GM15510 (cell line): ENCODE measurements around the gene ARHGAP32.

Experiments
- POLR2A ChIP-seq: IDR thresholded peaks from 3 replicates; pipeline ENCODE4 v1.6.1; 2011; ENCODE audit warnings: borderline replicate concordance; ENCODE audit not compliant: insufficient read length; ENCODE audit errors: extremely low read depth

The ARHGAP32 gene

DNA sequence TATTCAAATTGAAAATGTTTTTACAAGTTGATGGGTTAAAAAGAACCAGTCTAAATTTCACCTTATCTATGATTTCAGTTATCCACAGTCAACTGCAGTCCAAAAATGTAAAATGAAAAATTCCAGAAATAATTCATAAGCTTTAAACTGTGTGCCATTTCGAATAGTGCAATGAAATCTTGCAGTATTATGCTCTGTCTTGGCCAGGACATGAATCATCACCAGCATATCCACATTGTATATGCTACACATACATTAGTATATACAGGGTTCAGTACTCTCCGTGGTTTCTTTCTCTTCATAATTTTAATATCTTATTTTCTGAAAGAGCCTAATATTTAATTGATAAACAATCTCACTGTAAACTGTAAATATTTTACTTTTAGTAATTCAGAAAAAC, 45.9 kb downstream of the ARHGAP32 start:
- no peak for TF ChIP-seq POLR2A

DNA sequence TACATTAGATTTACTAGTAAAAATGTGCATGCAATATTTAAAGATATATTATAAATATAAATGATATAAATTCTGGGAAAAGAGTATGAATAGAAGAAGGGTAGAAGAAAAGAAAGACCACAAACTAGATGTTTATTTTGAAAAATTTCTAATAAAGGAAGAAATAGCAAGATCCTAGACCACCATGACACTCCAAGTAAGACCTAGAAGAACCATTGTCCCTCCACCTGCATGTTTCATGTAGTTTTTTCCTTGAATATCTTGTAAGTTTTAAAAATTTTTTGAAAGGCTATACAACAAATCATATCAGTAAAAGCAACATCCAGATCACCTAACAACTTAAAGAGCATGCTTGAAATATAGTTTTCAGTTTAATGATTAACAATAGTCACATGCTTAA, 46.8 kb downstream of the ARHGAP32 start:
- no peak for TF ChIP-seq POLR2A

GRCh38 chr11:129144256-129144655, 47.9 kb downstream of the ARHGAP32 start:
- no peak for TF ChIP-seq POLR2A

- no peak for TF ChIP-seq POLR2A
These were observed 48.8 kb downstream of the ARHGAP32 start for GRCh38 chr11:129143335-129143734.

DNA sequence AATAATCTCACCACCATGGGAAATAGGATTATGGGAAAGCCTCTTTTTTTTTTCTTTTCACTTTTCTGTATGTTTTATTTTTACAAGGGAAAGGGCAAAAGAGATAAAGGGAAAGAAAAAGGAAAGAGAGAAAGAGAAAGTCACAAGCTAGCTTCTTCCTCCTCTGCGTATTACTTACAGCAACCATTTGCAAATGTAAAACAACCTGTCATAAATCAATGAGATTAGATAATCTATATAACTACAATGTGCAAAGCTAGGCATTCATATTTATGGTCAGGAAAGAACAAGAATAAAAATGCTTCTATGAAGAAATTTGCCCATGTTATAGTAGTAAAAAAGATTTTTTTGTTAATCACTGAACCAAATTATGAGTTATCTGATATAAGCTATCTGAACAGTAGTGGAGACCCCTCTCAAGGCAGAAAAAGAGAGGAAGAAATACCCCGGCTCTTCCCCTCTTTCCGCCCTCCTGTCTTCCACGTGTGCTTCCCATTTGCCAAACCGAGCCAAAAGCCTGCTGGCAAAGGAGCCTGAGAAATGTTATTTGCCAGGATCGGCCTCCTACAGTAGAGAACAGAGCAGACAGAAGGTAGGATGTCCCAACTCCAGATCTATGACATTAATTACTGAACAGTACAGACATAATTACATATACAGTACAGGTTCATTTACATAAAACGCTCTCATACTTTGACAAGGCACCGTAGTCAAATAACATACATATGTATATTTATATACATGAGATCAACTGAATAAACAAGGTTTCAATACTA, 50.2 kb downstream of the ARHGAP32 start:
- TF ChIP-seq POLR2A = no peak

- no peak for TF ChIP-seq POLR2A
These were observed 60.8 kb downstream of the ARHGAP32 start for GRCh38 chr11:129131316-129131715.

- TF ChIP-seq POLR2A = no peak
These were observed 73.1 kb downstream of the ARHGAP32 start for GRCh38 chr11:129119036-129119435.

DNA sequence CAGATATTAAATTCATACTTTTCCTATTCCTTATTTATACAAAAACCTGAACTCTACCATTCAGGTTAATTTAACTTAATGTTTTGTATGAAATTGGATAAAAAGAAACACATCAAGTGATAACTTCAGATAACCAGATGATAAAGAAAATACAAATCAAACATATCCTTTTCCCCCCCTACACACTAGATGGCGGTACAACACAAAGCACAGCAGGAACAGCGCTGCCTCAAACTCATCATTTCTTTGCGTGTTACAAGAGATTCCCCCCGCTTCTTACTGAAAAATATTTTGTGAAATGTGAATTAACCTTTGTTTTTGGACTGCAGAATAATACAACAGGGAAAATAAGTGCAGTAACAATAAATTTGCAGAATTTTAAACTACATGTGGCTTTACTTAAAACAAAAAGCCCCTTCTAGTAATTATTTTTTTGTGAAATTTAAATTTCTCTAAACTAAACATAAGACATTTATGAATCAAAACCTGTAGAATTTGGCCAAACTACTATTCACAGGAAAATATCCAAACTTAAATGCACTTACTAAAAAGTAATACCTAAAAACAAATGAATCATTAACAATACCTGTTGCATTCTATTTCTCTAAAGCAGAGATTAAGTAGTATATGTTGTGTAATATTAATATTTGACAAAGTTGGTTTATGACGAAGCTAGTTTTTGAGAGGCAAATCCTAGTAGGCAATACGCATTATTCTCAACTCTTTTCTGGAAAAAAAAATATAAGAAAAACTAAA, 74.4 kb downstream of the ARHGAP32 start:
- no peak for TF ChIP-seq POLR2A

DNA sequence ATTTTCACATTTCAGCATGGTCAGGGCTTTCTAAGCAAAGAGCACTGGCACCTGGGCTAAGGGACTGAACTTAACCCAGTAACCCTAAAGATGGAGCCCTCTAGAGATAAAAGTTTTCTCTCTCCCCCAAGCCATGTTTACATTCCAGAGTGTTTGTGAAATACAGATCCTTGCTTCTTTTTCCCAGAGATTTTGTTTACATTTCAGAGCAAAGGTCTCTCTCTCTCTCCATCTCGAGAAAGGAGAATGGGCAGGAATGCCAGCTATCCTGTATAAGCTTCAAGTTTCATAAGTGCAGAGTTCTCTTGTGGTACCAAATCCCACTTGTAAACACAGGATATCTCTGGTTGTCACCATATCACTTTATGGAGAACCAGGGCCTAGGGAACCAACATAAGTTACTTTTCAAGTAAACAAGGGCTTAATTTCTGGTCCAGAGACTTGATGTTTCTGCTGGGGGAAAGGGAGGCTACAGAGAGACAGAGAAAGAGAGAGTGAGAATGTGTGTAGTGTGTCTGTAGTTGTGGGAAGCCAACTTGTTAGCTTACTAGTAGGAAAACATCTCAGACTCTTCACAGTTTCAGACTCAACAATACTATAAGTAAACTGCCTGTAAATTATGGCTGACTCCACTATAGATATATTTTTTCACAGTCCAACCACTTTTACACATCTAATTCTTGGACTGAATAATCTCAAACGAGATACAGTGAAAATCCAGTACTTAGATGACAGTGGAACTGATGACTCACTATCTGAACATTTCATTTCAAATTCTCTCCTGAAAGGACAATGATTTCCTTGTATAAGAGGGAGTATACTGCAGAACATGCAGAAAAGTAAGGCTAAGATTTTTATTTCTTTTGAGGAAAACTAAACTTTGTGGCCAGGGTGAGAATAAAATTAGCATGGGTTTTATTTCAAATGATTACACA, 76.2 kb downstream of the ARHGAP32 start:
- no peak for TF ChIP-seq POLR2A

- no peak for TF ChIP-seq POLR2A
These were observed 82.4 kb downstream of the ARHGAP32 start for GRCh38 chr11:129109701-129110100.

- TF ChIP-seq POLR2A = no peak
These were observed 85.3 kb downstream of the ARHGAP32 start for GRCh38 chr11:129106788-129107187.

DNA sequence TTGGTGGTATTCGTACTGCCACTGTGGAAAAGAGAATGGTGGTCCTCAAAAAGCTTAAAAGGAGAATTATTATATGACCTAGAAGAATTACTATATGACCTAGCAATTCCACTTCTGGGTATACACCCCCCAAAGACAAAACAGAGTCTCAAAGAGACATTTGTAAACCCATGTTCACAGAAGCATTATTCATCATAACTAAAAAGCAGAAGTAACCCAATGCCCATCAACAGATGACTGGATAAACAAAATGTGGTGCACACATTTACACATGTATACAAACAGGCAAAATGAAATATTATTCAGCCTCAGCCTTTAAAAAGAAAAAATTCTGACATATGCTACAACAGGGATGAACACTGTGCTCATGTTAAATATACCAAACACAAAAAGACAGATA, 89.4 kb downstream of the ARHGAP32 start:
- no peak for TF ChIP-seq POLR2A

DNA sequence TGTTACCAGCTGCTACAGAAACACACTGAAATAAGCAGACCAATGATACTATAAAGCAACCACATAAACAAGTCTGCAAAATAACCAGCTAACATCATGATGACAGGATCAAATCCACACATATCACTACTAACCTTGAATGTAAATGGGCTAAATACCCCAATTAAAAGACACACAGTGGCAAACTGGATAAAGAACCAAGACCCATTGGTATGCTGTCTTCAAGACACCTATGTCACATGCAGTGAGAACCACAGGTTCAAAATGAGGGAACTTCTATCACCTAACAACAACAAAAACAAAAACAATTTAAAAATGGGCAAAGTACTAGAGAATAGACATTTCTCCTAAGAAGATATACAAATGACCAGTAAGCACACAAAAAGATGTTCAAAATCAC, 89.9 kb downstream of the ARHGAP32 start:
- no peak for TF ChIP-seq POLR2A

DNA sequence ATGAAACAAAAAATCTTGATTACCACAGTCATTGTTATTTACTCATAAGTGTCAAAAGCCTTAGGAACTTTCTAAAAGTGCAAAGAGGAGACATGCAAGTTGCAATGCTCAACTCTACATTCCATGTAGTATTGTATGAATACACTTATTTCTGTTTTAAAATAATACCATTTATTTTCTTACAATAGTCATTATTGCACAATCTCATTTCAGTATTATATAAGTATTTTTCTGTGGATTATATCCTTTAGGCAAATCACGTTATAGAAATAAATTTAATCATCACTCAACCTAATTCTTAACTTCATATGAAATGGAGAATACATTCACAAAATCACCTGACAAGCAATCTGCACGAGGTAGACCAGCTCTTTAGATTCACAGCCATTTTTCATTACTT, 98.8 kb downstream of the ARHGAP32 start:
- TF ChIP-seq POLR2A = no peak

DNA sequence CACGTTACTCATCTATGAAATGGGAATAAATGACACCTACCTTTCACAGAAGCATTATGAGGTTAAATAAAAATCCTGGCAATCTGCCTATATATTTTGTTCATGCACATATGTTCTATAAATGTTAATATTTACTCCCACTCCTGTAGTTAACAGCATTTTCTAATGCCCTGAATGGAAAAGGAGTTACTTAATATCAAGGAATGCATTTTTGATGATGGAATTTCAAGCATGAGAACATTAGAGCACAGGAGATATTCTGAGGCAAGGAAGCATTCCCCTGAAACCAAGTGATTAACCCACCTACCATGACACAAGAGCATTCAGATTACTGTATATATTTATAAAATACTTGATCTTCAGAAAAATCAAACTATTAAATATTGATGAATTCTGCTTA, 102.1 kb downstream of the ARHGAP32 start:
- no peak for TF ChIP-seq POLR2A
